Sigmoid colon (tissue), 7 donors: ENCODE data around the gene CHAT. TPM values are rescaled to one million over a fixed set of nuclear protein-coding genes. Genes with fewer than 3 reads are reported as not detected.

Experiments
- DNase-seq: peaks from one replicate; pipeline ENCODE4 v3.0.0-alpha.2; 2019
- H3K27ac ChIP-seq, 4 donors: fragments of 200-600 bp; sonication (generic); one replicate each; pipeline ENCODE4 v1.5.1; 2016 to 2019; ENCODE audit warnings: mild to moderate bottlenecking in 1 of 4
- H3K27me3 ChIP-seq, 3 donors: fragments of 200-600 bp; sonication (generic); one replicate each; pipeline ENCODE4 v1.5.1; 2019; ENCODE audit warnings: mild to moderate bottlenecking in 1 of 3
- H3K36me3 ChIP-seq, 4 donors: fragments of 200-600 bp; sonication (generic); one replicate each; pipeline ENCODE4 v1.5.1; 2016 to 2019
- H3K4me1 ChIP-seq, 4 donors: fragments of 200-600 bp; sonication (generic); one replicate each; pipeline ENCODE4 v1.5.1; 2017 to 2019
- H3K4me3 ChIP-seq, 4 donors: fragments of 200-600 bp; sonication (generic); one replicate each; pipeline ENCODE4 v1.5.1; 2017 to 2019; ENCODE audit warnings: mild to moderate bottlenecking in 2 of 4, moderate library complexity in 1 of 4
- H3K9me3 ChIP-seq, 4 donors: fragments of 200-600 bp in 3 of 4; sonication (generic) in 3 of 4; one replicate each; pipeline versions ENCODE4 v1.5.1 to v1.6.1; 2013 to 2019
- EP300 ChIP-seq, 4 donors: sonication (generic); formaldehyde crosslinking; IDR thresholded peaks; one replicate each; pipeline ENCODE4 v1.6.1; 2017; ENCODE audit warnings: antibody characterized with exemption in 4 of 4
- POLR2A ChIP-seq, 2 donors: fragments of 450-650 bp; IDR thresholded peaks; one replicate each; pipeline ENCODE4 v1.6.1; 2016; ENCODE audit warnings: antibody characterized with exemption in 2 of 2, mild to moderate bottlenecking in 2 of 2, moderate library complexity in 2 of 2
- POLR2AphosphoS5 ChIP-seq, 4 donors: sonication (generic); formaldehyde crosslinking; IDR thresholded peaks; one replicate each; pipeline ENCODE4 v1.6.1; 2017; ENCODE audit warnings: antibody characterized with exemption in 4 of 4
- WGBS, 2 donors: extraction: QIAGEN DNeasy Blood & Tissue Kit; methylation state at CpG; one replicate each; pipeline ENCODE4 v1.1.7; 2013; 5-methylcytosine and 5-hydroxymethylcytosine counted together
- intact Hi-C: fragments of 100-400 bp; cut with DNase I; formaldehyde crosslinking; loops from one replicate; pipeline ENCODE4 v1.15.1; 2023
- polyA plus RNA-seq, 3 donors: library from polyadenylated mRNA; stranded (reverse); fragments of 200-250 nt; gene quantifications; one replicate each; pipeline ENCODE4 v1.2.3, GENCODE V29; 2013
- total RNA-seq, 4 donors: library from RNA; depleted of rRNA; stranded (reverse); fragments of >200 nt; gene quantifications; one replicate each; pipeline ENCODE4 v1.1.0, GENCODE V29; 2016
- TF ChIP-seq, protein P1 (sequence below), 4 experiments: fragments of 450-650 bp in 3 of 4; fragments of 200-600 bp in 1 of 4; IDR thresholded peaks; one replicate each; pipeline ENCODE4 v1.5.1; 2016 to 2019; ENCODE audit warnings: antibody characterized with exemption in 4 of 4, mild to moderate bottlenecking in 3 of 4, moderate library complexity in 2 of 4
- donor health status: healthy with polysubstance abuse.
- donor health status: Bipolar disorder and iron deficiency.
- donor health status: healthy.

Gene CHAT
- total and polyA plus RNA-seq, 7 donors, result 0.41 to 0.57 TPM; not detected in 5

DNA sequence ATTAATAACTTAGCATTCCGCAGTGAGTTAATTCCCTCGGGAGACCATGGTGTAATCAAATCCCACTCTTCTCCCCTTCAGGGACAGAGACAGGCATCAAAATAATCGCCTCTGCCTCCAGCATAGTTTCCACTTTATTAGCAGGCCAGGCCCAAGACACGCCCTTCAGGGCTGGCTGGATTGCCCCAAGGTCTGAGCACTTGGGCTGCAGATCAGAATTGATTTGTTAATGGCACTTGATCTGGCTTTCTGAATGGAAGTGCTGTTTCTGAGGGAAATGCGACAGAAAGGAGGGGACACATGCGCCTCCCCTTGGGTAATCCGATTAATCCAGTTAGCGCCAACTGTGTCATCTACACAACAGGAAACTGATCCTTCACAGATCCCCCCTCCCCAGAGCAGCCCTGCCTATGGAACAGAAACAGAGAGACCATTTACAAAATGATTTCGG is 15.6 kb downstream of the CHAT start:
- Histone ChIP-seq H3K27me3 (no peaks in the 10 kb centered on the region), H3K4me1 (no peaks in the 10 kb centered on the region), H3K27ac (no peak overlapping the region), H3K36me3 (no peaks in the 10 kb centered on the region), H3K9me3 (no peaks in the 10 kb centered on the region), H3K4me3 (no peak overlapping the region)
- DNase-seq, result no peak
- intact Hi-C loops, result no loop called here
- 71 to 76% methylated on average over 9 of the region's 9 CpGs for WGBS, 2 donors
- TF ChIP-seq, protein P1, sequence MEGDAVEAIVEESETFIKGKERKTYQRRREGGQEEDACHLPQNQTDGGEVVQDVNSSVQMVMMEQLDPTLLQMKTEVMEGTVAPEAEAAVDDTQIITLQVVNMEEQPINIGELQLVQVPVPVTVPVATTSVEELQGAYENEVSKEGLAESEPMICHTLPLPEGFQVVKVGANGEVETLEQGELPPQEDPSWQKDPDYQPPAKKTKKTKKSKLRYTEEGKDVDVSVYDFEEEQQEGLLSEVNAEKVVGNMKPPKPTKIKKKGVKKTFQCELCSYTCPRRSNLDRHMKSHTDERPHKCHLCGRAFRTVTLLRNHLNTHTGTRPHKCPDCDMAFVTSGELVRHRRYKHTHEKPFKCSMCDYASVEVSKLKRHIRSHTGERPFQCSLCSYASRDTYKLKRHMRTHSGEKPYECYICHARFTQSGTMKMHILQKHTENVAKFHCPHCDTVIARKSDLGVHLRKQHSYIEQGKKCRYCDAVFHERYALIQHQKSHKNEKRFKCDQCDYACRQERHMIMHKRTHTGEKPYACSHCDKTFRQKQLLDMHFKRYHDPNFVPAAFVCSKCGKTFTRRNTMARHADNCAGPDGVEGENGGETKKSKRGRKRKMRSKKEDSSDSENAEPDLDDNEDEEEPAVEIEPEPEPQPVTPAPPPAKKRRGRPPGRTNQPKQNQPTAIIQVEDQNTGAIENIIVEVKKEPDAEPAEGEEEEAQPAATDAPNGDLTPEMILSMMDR (IDR thresholded peaks at IDR 0.05), result no peak
- TF ChIP-seq EP300 (IDR thresholded peaks at IDR 0.05) (no peak), POLR2AphosphoS5 (IDR thresholded peaks at IDR 0.05) (no peak), POLR2A (IDR thresholded peaks at IDR 0.05) (no peak)

DNA sequence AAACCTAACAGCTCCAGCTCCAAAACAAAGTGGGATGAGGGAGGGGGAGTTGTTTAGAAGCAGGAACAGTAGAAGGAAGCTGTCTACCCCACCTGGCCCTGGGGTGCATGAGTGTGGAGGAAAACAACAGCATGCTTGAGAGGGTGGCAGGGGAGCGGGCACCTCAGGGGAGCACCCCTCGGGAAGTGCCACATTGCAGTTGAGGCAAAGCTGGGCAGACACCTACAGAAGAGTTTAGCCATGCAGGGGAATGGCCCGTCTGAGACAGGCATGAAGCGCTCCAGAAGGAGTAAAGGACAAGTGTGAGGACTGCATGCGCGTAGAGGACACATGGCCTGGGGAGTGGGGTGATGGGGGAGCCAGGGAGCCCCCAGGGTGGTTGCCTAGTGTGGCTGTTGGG is 18.1 kb downstream of the CHAT start:
- Histone ChIP-seq H3K27me3 (no peaks in the 10 kb centered on the region), H3K9me3 (no peaks in the 10 kb centered on the region), H3K27ac (no peak overlapping the region), H3K4me1 (no peaks in the 10 kb centered on the region), H3K4me3 (no peak overlapping the region), H3K36me3 (no peaks in the 10 kb centered on the region)
- WGBS, 2 donors, result 92 to 93% methylated on average over 6 of the region's 6 CpGs
- intact Hi-C loops, result no loop called here
- no peak for DNase-seq
- no peak for TF ChIP-seq POLR2AphosphoS5 (IDR thresholded peaks at IDR 0.05)
- no peak for TF ChIP-seq EP300 (IDR thresholded peaks at IDR 0.05)
- TF ChIP-seq, protein P1 (IDR thresholded peaks at IDR 0.05), result no peak
- TF ChIP-seq POLR2A (IDR thresholded peaks at IDR 0.05), result no peak

DNA sequence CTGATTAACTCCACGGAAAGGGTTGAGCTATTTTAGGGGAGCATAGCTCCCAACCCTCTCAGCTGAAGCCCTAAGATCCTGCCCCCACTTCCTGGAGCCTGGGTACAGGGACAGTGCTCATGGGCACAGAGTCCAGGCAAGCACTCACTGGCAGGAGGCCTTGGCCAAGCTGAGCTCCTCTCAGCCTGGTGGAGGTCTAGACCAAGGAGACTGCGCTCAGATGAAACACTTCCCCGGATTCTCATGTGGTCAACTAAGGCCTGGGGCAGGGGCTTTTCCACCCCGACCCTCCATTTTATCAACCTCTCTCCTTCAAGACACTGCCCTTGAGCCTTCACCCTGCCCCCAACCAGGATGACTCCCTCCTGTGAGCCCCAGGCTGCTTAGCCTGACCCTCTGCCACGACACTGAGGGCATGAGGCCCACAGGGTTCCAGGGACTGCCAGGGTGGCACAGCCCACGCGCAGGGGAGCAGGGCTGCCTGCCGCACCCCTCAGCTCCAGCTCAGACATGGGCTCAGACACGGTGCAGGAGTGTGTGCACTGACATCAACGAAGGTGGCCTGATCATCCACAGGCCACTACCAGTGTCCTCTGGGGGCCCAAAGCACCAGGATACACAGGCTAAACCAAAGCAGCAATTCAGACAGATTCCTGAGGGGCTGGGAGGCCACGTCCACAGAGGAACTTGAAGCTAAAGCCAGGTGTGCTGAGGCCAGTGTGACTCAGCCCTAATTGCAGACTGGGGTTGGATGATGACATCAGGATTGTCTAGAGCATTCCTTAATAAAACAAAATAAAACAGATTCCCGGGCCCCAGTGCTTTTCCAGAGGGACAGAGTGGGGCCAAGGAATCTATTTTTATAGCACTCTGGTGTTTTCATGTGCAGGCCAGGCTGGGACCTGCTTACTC is 18.8 kb downstream of the CHAT start:
- H3K27ac ChIP-seq, result no peak overlapping the region
- TF ChIP-seq POLR2A (IDR thresholded peaks at IDR 0.05) (no peak), POLR2AphosphoS5 (IDR thresholded peaks at IDR 0.05) (no peak), EP300 (IDR thresholded peaks at IDR 0.05) (no peak)
- TF ChIP-seq, protein P1 (IDR thresholded peaks at IDR 0.05), result no peak
- H3K4me1 ChIP-seq, result no peaks in the 10 kb centered on the region
- H3K36me3 ChIP-seq, result no peaks in the 10 kb centered on the region
- H3K27me3 ChIP-seq, result no peaks in the 10 kb centered on the region
- no peak overlapping the region for H3K4me3 ChIP-seq
- no peaks in the 10 kb centered on the region for H3K9me3 ChIP-seq
- peak; percentile 48 for DNase-seq
- intact Hi-C loops, result no loop called here
- WGBS, 2 donors, result 46 to 64% methylated on average over 12 of the region's 12 CpGs

DNA sequence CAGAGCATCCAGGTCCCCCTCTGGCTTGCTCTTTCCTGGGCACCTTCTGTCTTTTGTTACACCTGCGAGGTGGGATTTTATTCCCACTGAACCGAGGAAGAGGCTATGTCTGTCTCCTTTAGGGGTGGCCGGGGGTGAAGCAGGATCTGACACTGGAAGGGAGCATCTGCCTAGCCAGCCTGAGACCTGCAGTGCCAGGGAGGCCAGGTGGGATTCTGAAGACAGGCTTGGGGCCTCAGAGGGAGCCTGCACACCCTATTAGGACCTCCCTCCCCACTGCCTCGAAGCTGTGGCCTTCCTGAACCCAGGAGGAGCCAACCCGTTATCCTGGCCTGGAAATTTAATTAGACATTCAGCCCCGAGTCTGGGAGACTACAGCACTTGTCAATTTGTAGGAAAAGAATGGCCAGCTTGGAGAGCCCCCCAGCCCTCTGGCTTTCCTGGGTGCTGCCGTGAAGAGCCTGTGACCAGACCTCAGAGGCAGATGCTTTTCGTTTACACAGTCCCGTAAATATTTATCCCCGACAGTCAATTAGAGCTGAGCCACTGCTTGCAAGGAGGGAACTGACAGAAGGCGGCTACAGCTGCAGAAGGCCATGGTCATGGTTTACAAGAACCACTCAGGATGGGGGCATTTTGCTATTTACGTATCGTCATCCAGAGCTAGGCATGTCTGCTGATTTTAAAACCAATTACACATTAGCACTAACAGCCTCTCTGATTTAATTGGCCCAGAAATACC is 19.7 kb downstream of the CHAT start:
- WGBS, 2 donors, result 37 to 49% methylated on average over 13 of the region's 13 CpGs
- Histone ChIP-seq H3K4me3 (no peak overlapping the region), H3K36me3 (no peaks in the 10 kb centered on the region), H3K27ac (no peak overlapping the region), H3K9me3 (no peaks in the 10 kb centered on the region), H3K27me3 (no peaks in the 10 kb centered on the region), H3K4me1 (no peaks in the 10 kb centered on the region)
- intact Hi-C loops, result no loop called here
- TF ChIP-seq EP300 (IDR thresholded peaks at IDR 0.05) (no peak), POLR2AphosphoS5 (IDR thresholded peaks at IDR 0.05) (no peak)
- TF ChIP-seq, protein P1 (IDR thresholded peaks at IDR 0.05), result no peak
- peak; percentile 46 for DNase-seq
